Liver (tissue), 9 donors: ENCODE measurements around the gene CEACAM6. TPM values are rescaled to one million over a fixed set of nuclear protein-coding genes. Genes with fewer than 3 reads are reported as not detected.

ENCODE experiments used
- DNase-seq: peaks from one replicate; pipeline ENCODE4 v3.0.0-alpha.2; 2017; ENCODE audit warnings: low spot score
- H3K27ac ChIP-seq, 2 donors: one replicate each; pipeline ENCODE4 v1.7.0; 2013; ENCODE audit warnings: inconsistent platforms in 2 of 2, low read length in 2 of 2, control low read depth in 1 of 2, low read depth in 1 of 2, mild to moderate bottlenecking in 1 of 2
- H3K27me3 ChIP-seq, 4 donors: one replicate each; pipeline versions ENCODE4 v1.6.1 to v1.7.0; 2013; ENCODE audit warnings: low read length in 3 of 4, inconsistent platforms in 1 of 4, mild to moderate bottlenecking in 1 of 4, moderate library complexity in 1 of 4; ENCODE audit not compliant: control insufficient read depth in 4 of 4, insufficient read depth in 4 of 4
- H3K36me3 ChIP-seq, 4 donors: one replicate each; pipeline versions ENCODE4 v1.6.1 to v1.7.0; 2013; ENCODE audit warnings: low read length in 3 of 4, mild to moderate bottlenecking in 3 of 4, low read depth in 1 of 4, moderate library complexity in 1 of 4; ENCODE audit not compliant: control insufficient read depth in 4 of 4, insufficient read depth in 3 of 4
- H3K4me1 ChIP-seq, 4 donors: one replicate each; pipeline versions ENCODE4 v1.6.1 to v1.7.0; 2013; ENCODE audit warnings: low read length in 3 of 4, mild to moderate bottlenecking in 3 of 4, moderate library complexity in 1 of 4; ENCODE audit not compliant: control insufficient read depth in 4 of 4, insufficient read depth in 4 of 4
- H3K4me3 ChIP-seq, 3 donors: one replicate each; pipeline versions ENCODE4 v1.6.1 to v1.7.0; 2013; ENCODE audit warnings: low read length in 3 of 3, control low read depth in 1 of 3, low read depth in 1 of 3, mild to moderate bottlenecking in 1 of 3
- H3K9ac ChIP-seq, 2 donors: one replicate each; pipeline ENCODE4 v1.7.0; 2013; ENCODE audit warnings: low read length in 2 of 2, mild to moderate bottlenecking in 2 of 2, moderate library complexity in 2 of 2, control low read depth in 1 of 2, low read depth in 1 of 2
- H3K9me3 ChIP-seq, 4 donors: one replicate each; pipeline versions ENCODE4 v1.6.1 to v1.7.0; 2013; ENCODE audit warnings: low read length in 3 of 4; ENCODE audit not compliant: control insufficient read depth in 4 of 4
- ATF3 ChIP-seq: IDR thresholded peaks from 2 replicates; pipeline ENCODE4 v1.6.1; 2016; ENCODE audit warnings: antibody characterized with exemption
- CTCF ChIP-seq: fragments of 150-350 bp; IDR thresholded peaks from 2 replicates; pipeline ENCODE4 v1.5.1; 2017; ENCODE audit warnings: improper control_type of control experiment, low read depth, low read length; ENCODE audit not compliant: missing input control
- EGR1 ChIP-seq, 2 donors: IDR thresholded peaks; 2 replicates each; pipeline ENCODE4 v1.6.1; 2016 to 2018; ENCODE audit warnings: antibody characterized with exemption in 2 of 2, low read depth in 2 of 2
- FOXA1 ChIP-seq: IDR thresholded peaks from 2 replicates; pipeline ENCODE4 v1.6.1; 2016; ENCODE audit warnings: antibody characterized with exemption
- FOXA2 ChIP-seq: IDR thresholded peaks from 2 replicates; pipeline ENCODE4 v1.6.1; 2016; ENCODE audit warnings: antibody characterized with exemption
- GABPA ChIP-seq, 2 donors: IDR thresholded peaks in 1 of 2; conservative IDR thresholded peaks in 1 of 2; 2 replicates each; pipeline ENCODE4 v1.6.1; 2016; ENCODE audit warnings: antibody characterized with exemption in 2 of 2, mild to moderate bottlenecking in 1 of 2, moderate library complexity in 1 of 2
- HNF4A ChIP-seq, 2 donors: conservative IDR thresholded peaks; 2 replicates each; pipeline ENCODE4 v1.6.1; 2016; ENCODE audit warnings: antibody characterized with exemption in 2 of 2, mild to moderate bottlenecking in 2 of 2
- HNF4G ChIP-seq: IDR thresholded peaks from 2 replicates; pipeline ENCODE4 v1.6.1; 2016; ENCODE audit warnings: antibody characterized with exemption
- JUND ChIP-seq, 2 donors: IDR thresholded peaks; 2 replicates each; pipeline ENCODE4 v1.6.1; 2016; ENCODE audit warnings: antibody characterized with exemption in 2 of 2
- MAX ChIP-seq: IDR thresholded peaks from 2 replicates; pipeline ENCODE4 v1.6.1; 2016; ENCODE audit warnings: antibody characterized with exemption
- NR2F2 ChIP-seq: IDR thresholded peaks from 2 replicates; pipeline ENCODE4 v1.6.1; 2016; ENCODE audit warnings: antibody characterized with exemption
- RAD21 ChIP-seq, 2 donors: IDR thresholded peaks; 2 replicates each; pipeline ENCODE4 v1.6.1; 2016; ENCODE audit warnings: antibody characterized with exemption in 2 of 2, mild to moderate bottlenecking in 2 of 2
- REST ChIP-seq: IDR thresholded peaks from 2 replicates; pipeline ENCODE4 v1.6.1; 2016; ENCODE audit warnings: antibody characterized with exemption, mild to moderate bottlenecking
- RXRA ChIP-seq, 2 donors: IDR thresholded peaks; 2 replicates each; pipeline ENCODE4 v1.6.1; 2017 to 2018; ENCODE audit warnings: antibody characterized with exemption in 2 of 2, mild to moderate bottlenecking in 1 of 2
- SP1 ChIP-seq: IDR thresholded peaks from 2 replicates; pipeline ENCODE4 v1.6.1; 2018; ENCODE audit warnings: antibody characterized with exemption, mild to moderate bottlenecking
- TAF1 ChIP-seq: conservative IDR thresholded peaks from 2 replicates; pipeline ENCODE4 v1.6.1; 2016; ENCODE audit warnings: antibody characterized with exemption, mild to moderate bottlenecking
- YY1 ChIP-seq: IDR thresholded peaks from 2 replicates; pipeline ENCODE4 v1.6.1; 2016; ENCODE audit warnings: antibody characterized with exemption, mild to moderate bottlenecking
- ZBTB33 ChIP-seq: IDR thresholded peaks from 2 replicates; pipeline ENCODE4 v1.6.1; 2016; ENCODE audit warnings: antibody characterized with exemption
- WGBS: extraction: QIAGEN DNeasy Blood & Tissue Kit; methylation state at CpG from one replicate; pipeline ENCODE4 v1.1.7; 2013; 5-methylcytosine and 5-hydroxymethylcytosine counted together
- polyA plus RNA-seq, 2 donors: library from polyadenylated mRNA; stranded (reverse) in 1 of 2; unstranded in 1 of 2; fragments of 200-250 nt in 1 of 2; fragments of >200 nt in 1 of 2; fragmentation: Nextera tagmentation in 1 of 2; extraction: Ambion mirVana in 1 of 2; gene quantifications; one replicate each; pipeline versions ENCODE4 v1.2.1 to v1.2.3, GENCODE V29; 2013 to 2015
- total RNA-seq, 2 donors: library from RNA; depleted of rRNA; stranded (reverse); fragments of >200 nt; gene quantifications; one replicate each; pipeline ENCODE4 v1.2.3, GENCODE V29; 2014
- donor health status: healthy.
- donor health status: healthy.
- donor health status: healthy.
- donor health status: healthy.
- donor health status: healthy.

Gene CEACAM6
- total and polyA plus RNA-seq, 4 donors = 0.08 to 2.4 (median 0.28) TPM; not detected in 1

GRCh38 chr19:41718761-41719160 is 36.6 kb upstream of the CEACAM6 start:
- Histone ChIP-seq H3K27me3 (peaks cover 0 to 8% (median 0%) of the 10 kb centered on the region in 4 donors), H3K9ac (no peak overlapping the region), H3K27ac (no peak overlapping the region), H3K36me3 (no peaks in the 10 kb centered on the region), H3K4me1 (no peaks in the 10 kb centered on the region), H3K4me3 (no peak overlapping the region), H3K9me3 (no peaks in the 10 kb centered on the region)
- no peak for DNase-seq
- WGBS = 64% methylated on average over 6 of the region's 6 CpGs
- TF ChIP-seq HNF4G (no peak), HNF4A (conservative IDR thresholded peaks at IDR 0.05) (no peak), FOXA2 (no peak), JUND (IDR thresholded peaks at IDR 0.05) (no peak), ATF3 (no peak), FOXA1 (no peak), GABPA (IDR thresholded peaks at IDR 0.05 in 1 of 2, conservative IDR thresholded peaks at IDR 0.05 in 1 of 2) (no peak), REST (no peak), YY1 (no peak), CTCF (no peak), RAD21 (IDR thresholded peaks at IDR 0.05) (no peak), SP1 (no peak), NR2F2 (no peak), ZBTB33 (no peak), EGR1 (IDR thresholded peaks at IDR 0.05; ENCODE audit: low read depth in 2 of 2) (no peak), TAF1 (no peak), RXRA (IDR thresholded peaks at IDR 0.05) (no peak), MAX (no peak)
